Activated CD8-positive, alpha-beta memory T cell treated with anti-CD3 and anti-CD28 coated beads for 1 hour (primary cell): Measurements from ENCODE around the gene SHANK1.

ENCODE experiments used
- DNase-seq, 2 donors: peaks; one replicate each; pipeline ENCODE4 v3.0.0-alpha.2; 2020; ENCODE audit warnings: low read depth in 1 of 2; ENCODE audit errors: extremely low read depth in 1 of 2

Gene SHANK1

GRCh38 chr19:50729894-50730293 lies 10.3 kb upstream of the SHANK1 start:
- DNase-seq = no peak

GRCh38 chr19:50728084-50728737 lies 8.6 kb upstream of the SHANK1 start:
- peak; percentile 53 to 70 for DNase-seq

- DNase-seq = no peak
These were observed 6.3 kb upstream of the SHANK1 start for GRCh38 chr19:50725911-50726230.

- peak in 1 of 2 donors; percentile 13 for DNase-seq
These were observed 5.8 kb upstream of the SHANK1 start for GRCh38 chr19:50725218-50725910.

- peak; percentile 86 to 96 for DNase-seq
These were observed 5.1 kb upstream of the SHANK1 start for GRCh38 chr19:50724522-50725217.

- DNase-seq = no peak
These were observed 4.3 kb upstream of the SHANK1 start for GRCh38 chr19:50723735-50724521.

GRCh38 chr19:50723069-50723468 lies 3.5 kb upstream of the SHANK1 start, which contains the start of gene CLEC11A:
Gene CLEC11A, plus strand, starts transcription at chr19:50723364. Its CDS starts 162 bp downstream, at chr19:50723526.
- DNase-seq = no peak

GRCh38 chr19:50722201-50723013 lies 2.8 kb upstream of the SHANK1 start:
- DNase-seq = no peak

- DNase-seq = no peak
These were observed 2.0 kb upstream of the SHANK1 start for GRCh38 chr19:50721441-50722137.

GRCh38 chr19:50720921-50721381 lies 1.3 kb upstream of the SHANK1 start:
- no peak for DNase-seq

GRCh38 chr19:50720181-50720920 lies 749 bp upstream of the SHANK1 start:
- DNase-seq = no peak

GRCh38 chr19:50719119-50719435 lies 525 bp downstream of the SHANK1 start:
- DNase-seq = no peak

- DNase-seq = no peak
These were observed 1.1 kb downstream of the SHANK1 start for GRCh38 chr19:50718255-50719118.

GRCh38 chr19:50717891-50718254 lies 1.7 kb downstream of the SHANK1 start:
- DNase-seq = no peak

GRCh38 chr19:50717026-50717723 lies 2.4 kb downstream of the SHANK1 start:
- DNase-seq = no peak

GRCh38 chr19:50716178-50717025 lies 3.2 kb downstream of the SHANK1 start:
- DNase-seq = no peak
